Mesenchymal stem cell (in vitro differentiated cells and primary cell): ENCODE data around the gene DAGLA.

Source experiments
- DNase-seq: peaks from one replicate; pipeline ENCODE4 v3.0.0-alpha.2; 2013
- H2AFZ ChIP-seq: one replicate; pipeline ENCODE4 v1.6.1; 2013; ENCODE audit warnings: low read depth, mild to moderate bottlenecking, control low read depth, inconsistent platforms, low read length, moderate library complexity
- H2AK5ac ChIP-seq: 2 replicates; pipeline ENCODE4 v1.6.1; 2013; ENCODE audit warnings: low read length, moderate library complexity, mild to moderate bottlenecking, inconsistent platforms; ENCODE audit not compliant: severe bottlenecking
- H2BK120ac ChIP-seq: one replicate; pipeline ENCODE4 v1.6.1; 2013; ENCODE audit warnings: low read depth, mild to moderate bottlenecking, inconsistent platforms, low read length, moderate library complexity
- H2BK12ac ChIP-seq, 2 experiments: one replicate each; pipeline ENCODE4 v1.6.1; 2013; ENCODE audit warnings: inconsistent platforms in 2 of 2, low read length in 2 of 2, mild to moderate bottlenecking in 2 of 2, moderate library complexity in 2 of 2, control low read depth in 1 of 2
- H2BK15ac ChIP-seq: one replicate; pipeline ENCODE4 v1.6.1; 2013; ENCODE audit warnings: mild to moderate bottlenecking, low read depth, inconsistent platforms; ENCODE audit not compliant: poor library complexity, severe bottlenecking
- H2BK5ac ChIP-seq: 2 replicates; pipeline ENCODE4 v1.6.1; 2013; ENCODE audit warnings: low read depth, mild to moderate bottlenecking, low read length, control low read depth, inconsistent platforms; ENCODE audit not compliant: poor library complexity, severe bottlenecking
- H3K14ac ChIP-seq, 2 experiments: one replicate each; pipeline ENCODE4 v1.6.1; 2013; ENCODE audit warnings: inconsistent platforms in 2 of 2, low read length in 2 of 2, control low read depth in 1 of 2, mild to moderate bottlenecking in 1 of 2, moderate library complexity in 1 of 2
- H3K18ac ChIP-seq, 2 experiments: one replicate each; pipeline ENCODE4 v1.6.1; 2013; ENCODE audit warnings: inconsistent platforms in 2 of 2, low read length in 2 of 2, control low read depth in 1 of 2, low read depth in 1 of 2, mild to moderate bottlenecking in 1 of 2
- H3K23ac ChIP-seq, 2 experiments: one replicate each; pipeline ENCODE4 v1.6.1; 2013; ENCODE audit warnings: inconsistent platforms in 2 of 2, low read length in 2 of 2, mild to moderate bottlenecking in 2 of 2, moderate library complexity in 2 of 2, control low read depth in 1 of 2
- H3K27ac ChIP-seq: 2 replicates; pipeline ENCODE4 v1.5.1; 2013; ENCODE audit warnings: mild to moderate bottlenecking, moderate library complexity, low read length, control low read depth, inconsistent platforms; ENCODE audit not compliant: poor library complexity, severe bottlenecking
- H3K27me3 ChIP-seq, 2 experiments: 2 replicates each; pipeline versions ENCODE4 v1.6.1 to v1.7.0; 2013; ENCODE audit warnings: low read length in 2 of 2, mild to moderate bottlenecking in 2 of 2, moderate library complexity in 2 of 2, control low read depth in 1 of 2, inconsistent platforms in 1 of 2; ENCODE audit not compliant: control insufficient read depth in 1 of 2, insufficient read depth in 1 of 2
- H3K36me3 ChIP-seq, 2 experiments: 2 replicates each; pipeline versions ENCODE4 v1.6.1 to v1.7.0; 2013; ENCODE audit warnings: low read length in 2 of 2, control low read depth in 1 of 2, inconsistent platforms in 1 of 2, low read depth in 1 of 2, mild to moderate bottlenecking in 1 of 2; ENCODE audit not compliant: insufficient read depth in 2 of 2, control insufficient read depth in 1 of 2
- H3K4ac ChIP-seq, 2 experiments: one replicate each; pipeline ENCODE4 v1.6.1; 2013; ENCODE audit warnings: inconsistent platforms in 2 of 2, low read length in 2 of 2, mild to moderate bottlenecking in 2 of 2, moderate library complexity in 2 of 2, control low read depth in 1 of 2, low read depth in 1 of 2
- H3K4me1 ChIP-seq: 2 replicates; pipeline ENCODE4 v1.6.1; 2013; ENCODE audit warnings: low read depth, low read length, control low read depth; ENCODE audit not compliant: control insufficient read depth, insufficient read depth
- H3K4me2 ChIP-seq: 2 replicates; pipeline ENCODE4 v1.6.1; 2013; ENCODE audit warnings: low read length, mild to moderate bottlenecking, inconsistent platforms; ENCODE audit not compliant: poor library complexity, severe bottlenecking
- H3K4me3 ChIP-seq, 2 experiments: 2 replicates each; pipeline versions ENCODE4 v1.5.1 to v1.7.0; 2013; ENCODE audit warnings: low read length in 2 of 2, mild to moderate bottlenecking in 2 of 2, control low read depth in 1 of 2, low read depth in 1 of 2; ENCODE audit not compliant: insufficient read depth in 1 of 2
- H3K79me1 ChIP-seq: replicated peaks from 2 replicates; pipeline ENCODE4 v1.6.1; 2013; ENCODE audit warnings: mild to moderate bottlenecking, control low read depth, low read length, inconsistent platforms; ENCODE audit not compliant: poor library complexity, severe bottlenecking
- H3K9ac ChIP-seq: 2 replicates; pipeline ENCODE4 v1.7.0; 2013; ENCODE audit warnings: mild to moderate bottlenecking, low read length, moderate library complexity
- H3K9me3 ChIP-seq: 2 replicates; pipeline ENCODE4 v1.7.0; 2013; ENCODE audit warnings: mild to moderate bottlenecking, low read length; ENCODE audit not compliant: control insufficient read depth
- H4K8ac ChIP-seq: one replicate; pipeline ENCODE4 v1.6.1; 2013; ENCODE audit warnings: inconsistent platforms, mild to moderate bottlenecking, low read length, moderate library complexity
- H4K91ac ChIP-seq: one replicate; pipeline ENCODE4 v1.6.1; 2013; ENCODE audit warnings: mild to moderate bottlenecking, low read length, inconsistent platforms
- WGBS: methylation state at CpG from one replicate; pipeline ENCODE4 v1.1.7; 2013; ENCODE audit warnings: mixed read lengths; 5-methylcytosine and 5-hydroxymethylcytosine counted together

The DAGLA gene

DNA sequence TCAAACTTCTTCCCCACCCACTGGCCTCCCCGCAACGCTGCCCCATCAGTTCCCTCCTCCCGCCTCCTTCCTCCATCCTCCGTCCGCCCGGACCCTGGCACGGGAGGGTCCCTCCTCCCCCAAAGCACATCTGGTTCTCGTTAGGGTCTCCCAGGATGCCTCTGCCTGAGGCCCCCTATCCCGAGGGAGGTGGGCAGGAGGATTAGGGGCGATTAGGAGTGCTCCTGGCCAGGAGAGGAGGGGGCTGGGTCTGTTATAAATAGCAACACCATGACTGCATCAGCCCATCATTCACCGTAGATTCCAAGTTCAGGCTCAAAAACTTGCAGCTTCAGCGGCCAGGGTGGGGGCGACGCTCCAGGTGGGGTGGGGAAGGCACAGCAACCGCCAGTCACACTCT is 82.6 kb downstream of the DAGLA start:
- H4K8ac ChIP-seq, result no peak overlapping the region
- no peak for DNase-seq
- H3K4ac ChIP-seq, result no peak overlapping the region
- no peak overlapping the region for H2AFZ ChIP-seq
- no peak overlapping the region for H3K9ac ChIP-seq
- H2BK12ac ChIP-seq, result no peak overlapping the region
- peaks cover 0 to 58% of the 10 kb centered on the region in 2 experiments for H3K27me3 ChIP-seq
- H3K4me2 ChIP-seq, result no peak overlapping the region
- H3K27ac ChIP-seq, result no peak overlapping the region
- no peak overlapping the region for H2BK5ac ChIP-seq
- H3K9me3 ChIP-seq, result no peaks in the 10 kb centered on the region
- no peak overlapping the region for H3K23ac ChIP-seq
- no peak overlapping the region for H3K4me3 ChIP-seq
- no peak overlapping the region for H3K14ac ChIP-seq
- H3K18ac ChIP-seq, result no peak overlapping the region
- H4K91ac ChIP-seq, result peak overlapping the region; percentile 64
- H3K4me1 ChIP-seq, result peaks cover 66% of the 10 kb centered on the region
- no peak overlapping the region for H2BK120ac ChIP-seq
- no peak overlapping the region for H2AK5ac ChIP-seq
- no peak overlapping the region for H2BK15ac ChIP-seq
- peaks cover 0 to 10% of the 10 kb centered on the region in 2 experiments for H3K36me3 ChIP-seq
- H3K79me1 ChIP-seq, result peaks cover 21% of the 10 kb centered on the region
- 72% methylated on average over 6 of the region's 15 CpGs for WGBS

DNA sequence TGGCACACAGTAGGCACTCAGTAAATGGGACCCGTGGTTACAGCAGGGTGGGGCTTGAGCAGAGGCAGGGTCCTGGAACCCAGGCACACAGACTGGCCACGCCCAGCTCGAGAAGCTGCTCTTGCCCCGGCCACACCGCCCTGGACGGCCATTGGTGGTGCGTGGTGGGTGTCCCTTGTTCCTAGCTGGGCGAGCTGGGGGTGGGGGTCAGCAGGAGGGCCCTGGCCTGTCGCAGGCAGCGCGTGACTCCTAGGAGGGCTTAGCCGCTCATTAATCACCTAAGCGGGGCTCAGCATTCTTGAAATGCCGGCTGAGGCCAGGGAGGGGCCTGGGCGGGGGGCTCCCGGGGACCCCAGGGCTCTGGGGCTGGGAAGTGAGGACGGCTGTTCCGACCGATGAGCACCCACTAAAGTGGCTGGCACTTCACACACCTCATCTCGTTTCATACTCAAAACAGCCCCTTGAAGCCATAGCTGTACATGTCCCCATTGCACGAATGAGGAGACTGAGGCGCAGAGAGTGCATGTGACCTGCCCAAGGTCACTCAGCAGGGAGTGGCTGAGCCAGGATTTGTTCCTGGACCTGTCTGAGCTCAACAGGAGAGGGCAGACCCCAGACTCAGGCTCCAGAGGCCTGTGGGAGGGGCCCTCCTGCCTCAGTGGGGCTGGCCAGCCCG is 83.9 kb downstream of the DAGLA start:
- no peak overlapping the region for H2BK12ac ChIP-seq
- 87% methylated on average over 23 of the region's 23 CpGs for WGBS
- no peak overlapping the region for H3K23ac ChIP-seq

DNA sequence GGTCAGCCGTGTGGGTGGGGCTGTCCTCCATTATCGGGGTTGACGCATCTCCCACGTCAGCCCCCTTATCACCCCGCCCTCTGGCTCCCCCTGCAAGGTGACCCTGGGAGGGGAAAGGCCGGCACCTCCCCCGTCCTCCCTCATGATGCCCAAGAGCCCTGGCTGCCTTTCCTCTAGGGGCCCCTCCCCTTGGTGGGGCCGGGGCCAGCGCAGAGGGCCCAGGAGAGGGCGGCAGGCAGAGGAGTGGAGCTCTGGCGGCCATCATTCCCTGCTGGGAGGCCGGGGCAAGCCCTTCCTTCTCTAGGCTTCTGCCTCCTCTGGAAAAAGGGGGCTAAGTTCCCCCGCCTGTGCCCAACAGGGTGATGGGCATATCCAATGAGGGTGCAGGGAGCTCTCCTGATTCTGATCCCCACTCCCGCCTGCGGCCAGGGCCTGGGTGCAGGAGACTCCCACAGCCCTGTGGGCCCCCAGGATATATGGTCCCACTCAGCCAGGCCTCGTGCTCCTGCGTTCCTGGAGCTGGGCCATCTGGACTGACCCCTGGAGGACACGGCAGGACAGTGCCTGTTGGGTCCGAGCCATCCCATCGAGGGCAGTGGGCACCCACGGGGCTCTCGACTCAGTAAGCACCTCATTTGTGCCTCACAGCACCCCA is 84.5 kb downstream of the DAGLA start:
- Histone ChIP-seq H3K9ac (no peak overlapping the region), H3K79me1 (peaks cover 19% of the 10 kb centered on the region), H3K18ac (no peak overlapping the region), H3K23ac (no peak overlapping the region), H3K9me3 (no peaks in the 10 kb centered on the region), H2AFZ (no peak overlapping the region), H3K27ac (no peak overlapping the region), H3K4me1 (peaks cover 77% of the 10 kb centered on the region), H2AK5ac (peak overlapping the region; percentile 38), H2BK5ac (no peak overlapping the region), H3K36me3 (peaks cover 0 to 5% of the 10 kb centered on the region in 2 experiments), H4K91ac (no peak overlapping the region), H2BK15ac (no peak overlapping the region), H3K4me3 (no peak overlapping the region), H4K8ac (no peak overlapping the region), H3K4ac (no peak overlapping the region), H2BK12ac (no peak overlapping the region), H3K27me3 (peaks cover 0 to 49% of the 10 kb centered on the region in 2 experiments), H3K4me2 (no peak overlapping the region), H3K14ac (no peak overlapping the region), H2BK120ac (no peak overlapping the region)
- no peak for DNase-seq
- 80% methylated on average over 22 of the region's 22 CpGs for WGBS

More for the DNA sequence above, 83.9 kb downstream of the DAGLA start:
- Histone ChIP-seq H4K91ac (no peak overlapping the region), H3K27me3 (peaks cover 0 to 50% of the 10 kb centered on the region in 2 experiments), H2BK120ac (no peak overlapping the region), H3K4me2 (no peak overlapping the region), H3K4me1 (peaks cover 71% of the 10 kb centered on the region), H3K14ac (no peak overlapping the region), H2BK15ac (no peak overlapping the region), H3K27ac (no peak overlapping the region), H3K79me1 (peaks cover 16% of the 10 kb centered on the region), H3K4me3 (no peak overlapping the region), H2AFZ (no peak overlapping the region), H4K8ac (no peak overlapping the region), H3K36me3 (peaks cover 0 to 5% of the 10 kb centered on the region in 2 experiments), H3K4ac (no peak overlapping the region), H3K18ac (no peak overlapping the region), H3K9ac (no peak overlapping the region), H2AK5ac (peak overlapping the region; percentile 33), H3K9me3 (no peaks in the 10 kb centered on the region), H2BK5ac (no peak overlapping the region)
- DNase-seq, result no peak

DNA sequence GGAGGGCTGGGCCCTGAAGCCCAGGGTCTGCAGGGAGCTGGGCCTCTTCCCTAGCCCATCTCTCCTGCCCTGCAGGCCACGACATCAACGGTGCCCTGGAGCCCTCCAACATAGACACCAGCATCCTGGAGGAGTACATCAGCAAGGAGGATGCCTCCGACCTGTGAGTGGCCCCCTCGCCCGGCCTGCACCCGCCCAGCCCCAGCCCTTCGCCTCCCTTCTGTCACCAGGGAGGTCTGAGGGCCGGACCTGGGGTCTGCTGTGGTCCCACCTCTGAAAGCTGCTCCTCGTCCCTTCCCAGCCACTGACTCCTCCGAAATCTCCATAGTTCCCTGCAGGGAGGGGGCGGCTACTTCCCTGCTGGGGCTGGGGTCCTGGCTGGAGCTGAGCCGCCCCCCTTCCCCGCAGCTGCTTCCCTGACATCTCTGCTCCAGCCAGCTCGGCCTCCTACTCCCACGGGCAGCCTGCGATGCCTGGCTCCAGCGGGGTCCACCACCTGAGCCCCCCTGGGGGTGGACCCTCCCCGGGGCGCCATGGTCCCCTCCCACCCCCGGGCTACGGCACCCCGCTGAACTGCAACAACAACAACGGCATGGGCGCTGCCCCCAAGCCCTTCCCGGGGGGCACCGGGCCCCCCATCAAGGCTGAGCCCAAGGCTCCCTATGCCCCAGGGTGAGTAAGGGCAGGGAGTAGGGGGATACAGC is 85.5 kb downstream of the DAGLA start:
- peaks cover 0 to 46% of the 10 kb centered on the region in 2 experiments for H3K27me3 ChIP-seq
- no peak for DNase-seq
- H3K23ac ChIP-seq, result no peak overlapping the region
- peak overlapping the region; percentile 9 for H2BK120ac ChIP-seq
- H3K27ac ChIP-seq, result peak overlapping the region; percentile 53
- H2BK5ac ChIP-seq, result peak overlapping the region; percentile 6
- H2AK5ac ChIP-seq, result peak overlapping the region; percentile 18
- no peak overlapping the region for H3K4me3 ChIP-seq
- H3K36me3 ChIP-seq, result peaks cover 0 to 7% of the 10 kb centered on the region in 2 experiments
- peak overlapping the region; percentile 48 for H4K91ac ChIP-seq
- H3K9ac ChIP-seq, result no peak overlapping the region
- H3K4me1 ChIP-seq, result peaks cover 82% of the 10 kb centered on the region
- H2BK12ac ChIP-seq, result no peak overlapping the region
- no peak overlapping the region for H3K4me2 ChIP-seq
- H3K4ac ChIP-seq, result no peak overlapping the region
- peaks cover 24% of the 10 kb centered on the region for H3K79me1 ChIP-seq
- 93% methylated on average over 26 of the region's 26 CpGs for WGBS
- no peak overlapping the region for H3K18ac ChIP-seq
- no peak overlapping the region for H4K8ac ChIP-seq
- H3K9me3 ChIP-seq, result no peaks in the 10 kb centered on the region
- peak overlapping the region; percentile 44 for H2BK15ac ChIP-seq
- H3K14ac ChIP-seq, result no peak overlapping the region
- H2AFZ ChIP-seq, result no peak overlapping the region
